ENCODE measurements around the gene TNIK.
"Not testable (repeated sequence)": the region's sequence is repeated elsewhere in the genome, so short reads cannot be mapped to it uniquely, and the experiment has no call there.

The TNIK gene

GRCh38 chr3:171297951-171298350, 162.3 kb downstream of the TNIK start:
- intact Hi-C loops (cut with DNase I): no loop called here
- no peak for DNase-seq

GRCh38 chr3:171297207-171297606, 163.0 kb downstream of the TNIK start:
- intact Hi-C loops (cut with DNase I): no loop called here
- DNase-seq: no peak

DNA sequence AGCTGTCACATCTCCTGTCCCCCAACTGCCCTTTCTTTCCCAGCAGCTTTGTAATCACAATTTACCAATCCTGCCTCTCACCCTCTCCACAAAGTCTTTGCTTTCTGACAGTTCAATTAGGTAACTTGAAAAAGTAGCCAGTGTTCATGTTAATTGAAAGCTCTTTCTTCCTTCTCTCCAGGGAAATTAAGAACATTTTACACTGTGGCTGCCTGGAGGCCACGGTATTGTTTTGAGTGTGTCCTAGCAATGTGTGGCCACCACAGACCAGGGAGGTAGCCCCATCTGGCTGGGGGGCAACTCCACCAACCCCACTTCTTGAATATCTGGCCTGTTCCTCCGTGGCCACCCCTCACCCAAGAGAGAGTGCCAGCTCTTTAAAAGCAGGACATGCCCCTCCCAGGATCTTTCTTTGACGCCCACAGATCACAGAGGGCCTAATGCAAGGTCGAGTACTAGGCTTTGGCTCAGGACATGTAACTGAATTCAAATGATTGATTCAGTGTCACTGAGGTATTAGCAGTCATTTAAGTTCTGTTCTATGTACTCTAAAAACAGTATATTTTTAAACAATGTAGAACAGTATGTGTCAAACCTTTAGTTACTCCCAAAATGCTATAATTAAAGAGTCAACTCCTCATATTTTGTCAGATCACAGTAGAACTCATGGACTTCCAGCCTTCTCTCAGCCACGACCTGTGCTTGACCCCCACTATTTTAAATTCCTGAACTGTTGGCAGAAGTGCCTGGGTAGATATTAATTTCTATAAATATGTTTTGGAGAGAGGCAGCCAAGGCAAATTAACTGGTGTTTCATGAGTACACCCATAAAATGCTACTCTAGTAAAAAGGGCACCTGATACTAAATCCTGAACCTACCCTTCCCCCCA, 164.5 kb downstream of the TNIK start:
- intact Hi-C loops (cut with DNase I): no loop called here
- peak in 2 of 10 donors; percentile 11 to 29 for DNase-seq

DNA sequence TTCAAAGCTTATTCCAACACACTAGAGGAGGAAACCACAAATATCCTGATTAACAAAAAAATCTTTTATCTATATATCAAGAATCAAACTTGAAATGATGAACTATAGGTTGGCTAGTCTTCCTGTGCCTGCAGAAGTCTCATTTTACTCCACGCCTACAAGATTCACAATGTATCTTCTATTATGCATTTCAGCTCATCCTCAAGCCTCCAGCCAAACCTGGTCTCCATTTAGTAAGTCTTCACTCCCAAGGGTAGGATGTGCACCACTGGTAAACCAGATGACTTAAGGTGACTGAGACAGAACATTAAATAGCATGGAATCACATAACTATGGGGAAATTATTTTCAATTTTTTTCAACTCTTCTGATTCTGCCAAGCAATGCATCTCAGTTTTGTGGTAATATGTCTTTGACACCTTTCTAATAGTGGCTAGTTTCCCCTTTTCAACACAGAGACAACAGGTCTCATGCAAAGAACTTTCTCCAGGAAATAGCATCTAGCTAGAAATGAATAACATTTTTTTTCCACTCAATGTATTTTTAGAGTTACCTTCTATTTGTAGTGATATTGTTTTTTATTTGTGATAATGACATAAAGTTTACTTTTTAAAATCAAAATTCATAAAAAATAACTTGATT, 166.9 kb downstream of the TNIK start:
- DNase-seq: no peak
- intact Hi-C loops (cut with DNase I): no loop called here

- intact Hi-C loops (cut with DNase I): no loop called here
- DNase-seq: no peak
Observed at GRCh38 chr3:171290680-171291079, 169.5 kb downstream of the TNIK start.

GRCh38 chr3:171289291-171289690, 170.9 kb downstream of the TNIK start:
- intact Hi-C loops (cut with DNase I): no loop called here
- no peak for DNase-seq

- DNase-seq; intact Hi-C loops (cut with DNase I): not testable (repeated sequence)
Observed at GRCh38 chr3:171287761-171288160, 172.4 kb downstream of the TNIK start.

GRCh38 chr3:171286580-171287249, 173.5 kb downstream of the TNIK start:
- no peak for DNase-seq
- intact Hi-C loops (cut with DNase I): no loop called here

DNA sequence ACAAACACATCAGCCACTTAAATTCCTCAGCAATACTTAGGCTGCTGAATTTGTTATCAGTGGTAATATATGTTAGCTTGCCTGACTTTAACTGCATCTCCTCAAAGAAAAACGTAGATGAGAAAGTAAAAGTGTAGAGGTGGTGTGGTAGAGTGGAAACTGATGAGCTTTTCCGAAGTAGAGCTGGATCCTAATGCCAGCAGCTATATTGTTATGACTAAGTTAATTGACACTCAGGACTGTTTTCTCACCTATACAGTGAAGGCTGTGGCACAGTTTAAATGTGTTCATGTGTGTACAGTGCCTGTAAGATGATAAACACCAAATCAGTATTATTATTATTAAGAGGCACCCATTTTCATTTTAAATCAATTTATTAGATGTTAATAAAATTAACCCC, 174.9 kb downstream of the TNIK start:
- intact Hi-C loops (cut with DNase I): no loop called here
- DNase-seq: no peak

- DNase-seq: no peak
- intact Hi-C loops (cut with DNase I): no loop called here
Observed at GRCh38 chr3:171284308-171285075, 175.7 kb downstream of the TNIK start.

- intact Hi-C loops (cut with DNase I): no loop called here
- DNase-seq: no peak
Observed at GRCh38 chr3:171283848-171284222, 176.4 kb downstream of the TNIK start.

DNA sequence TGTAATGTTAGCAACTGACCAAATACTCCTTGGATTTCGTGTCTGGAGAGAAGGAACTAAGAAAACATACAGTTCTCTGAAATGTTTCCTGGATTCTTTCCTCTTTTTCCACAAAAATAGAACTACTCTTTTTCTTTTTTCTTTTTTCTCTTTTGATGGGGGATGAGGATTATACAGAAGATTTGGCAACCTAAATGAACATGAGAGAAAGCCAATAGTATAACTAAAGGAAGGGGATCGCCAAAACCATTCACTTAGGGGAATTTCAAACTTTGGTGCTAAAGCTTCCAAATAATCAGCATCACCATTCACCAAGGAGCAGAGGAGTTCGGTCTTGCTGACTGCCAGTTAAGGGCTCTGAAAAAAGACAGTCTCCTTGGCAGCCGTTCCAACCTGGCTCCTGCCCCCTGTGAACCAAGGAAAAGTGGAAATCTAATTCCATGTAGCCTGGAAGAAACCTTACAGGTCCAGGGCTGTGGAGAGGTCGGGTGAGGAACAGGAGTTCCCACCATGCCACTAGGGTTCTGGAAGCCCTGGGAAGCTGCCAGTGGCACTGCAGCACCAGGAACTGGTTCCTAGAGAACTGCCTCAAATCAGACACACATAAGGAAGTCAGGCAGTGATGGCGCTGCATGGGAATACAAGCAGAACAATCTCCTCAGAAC, 176.9 kb downstream of the TNIK start:
- DNase-seq: peak in 1 of 10 donors; percentile 20
- intact Hi-C loops (cut with DNase I): no loop called here

- intact Hi-C loops (cut with DNase I): no loop called here
- no peak for DNase-seq
Observed at GRCh38 chr3:171282041-171282440, 178.2 kb downstream of the TNIK start.

GRCh38 chr3:171281256-171281992, 178.8 kb downstream of the TNIK start:
- intact Hi-C loops (cut with DNase I): no loop called here
- DNase-seq: no peak

GRCh38 chr3:171279972-171280371, 180.2 kb downstream of the TNIK start:
- no peak for DNase-seq
- intact Hi-C loops (cut with DNase I): no loop called here

GRCh38 chr3:171278299-171278590, 182.0 kb downstream of the TNIK start:
- intact Hi-C loops (cut with DNase I): no loop called here
- DNase-seq: no peak

GRCh38 chr3:171277456-171278298, 182.5 kb downstream of the TNIK start:
- DNase-seq: no peak
- intact Hi-C loops (cut with DNase I): no loop called here

DNA sequence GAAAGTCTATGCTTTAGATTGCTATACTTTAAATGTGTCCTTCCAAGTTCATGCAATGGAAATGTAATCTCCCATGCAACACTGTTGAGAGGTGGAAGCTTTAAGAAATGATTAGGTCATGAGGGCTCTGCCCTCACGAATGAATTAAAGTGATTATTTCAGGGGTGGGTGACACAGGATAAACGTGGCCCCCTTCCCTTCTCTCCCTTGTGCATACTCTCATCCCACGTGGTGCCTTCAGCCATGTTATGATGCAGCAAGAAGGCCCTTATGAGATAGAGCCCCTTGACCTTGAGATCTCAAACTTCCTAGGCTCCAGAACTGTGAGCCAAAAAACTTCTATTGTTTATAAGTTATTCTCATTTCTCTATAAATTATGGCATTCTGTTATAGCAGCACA, 183.3 kb downstream of the TNIK start:
- DNase-seq: no peak
- intact Hi-C loops (cut with DNase I): no loop called here

DNA sequence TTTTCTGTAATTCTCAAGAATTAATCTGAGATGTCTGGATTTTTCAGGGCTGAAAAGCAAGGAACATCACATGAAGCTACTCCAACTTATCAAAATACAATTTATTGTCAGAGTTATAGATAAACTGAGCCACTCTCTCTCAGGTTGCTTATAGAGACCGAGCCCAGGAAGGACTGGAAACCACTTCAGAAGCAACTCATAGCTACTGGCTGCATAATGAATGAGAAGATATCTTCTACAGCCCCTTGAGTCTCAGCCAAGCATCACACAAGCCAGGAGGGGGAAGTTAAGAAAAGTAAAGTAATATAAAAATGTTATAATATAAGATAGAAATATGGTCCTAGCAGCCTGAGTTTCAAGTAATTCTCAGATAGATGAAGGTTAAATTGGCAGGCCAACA, 186.0 kb downstream of the TNIK start:
- intact Hi-C loops (cut with DNase I): no loop called here
- no peak for DNase-seq

Measured in posterior cingulate gyrus (tissue), 11 donors.